Activated CD8-positive, alpha-beta memory T cell treated with anti-CD3 and anti-CD28 coated beads, Interleukin-2, amount 50 U/mL, for 1 hour (primary cell): Measurements from ENCODE around the gene CNOT10.

Source experiments
- DNase-seq: peaks from one replicate; pipeline ENCODE4 v3.0.0-alpha.2; 2020; ENCODE audit errors: extremely low read depth

CNOT10 gene

GRCh38 chr3:32817558-32818228, 132.7 kb downstream of the CNOT10 start, which contains the start of gene TRIM71:
TRIM71 (plus strand) TSS chr3:32817997; CDS start chr3:32818081, 84 bp downstream.
- no peak for DNase-seq

DNA sequence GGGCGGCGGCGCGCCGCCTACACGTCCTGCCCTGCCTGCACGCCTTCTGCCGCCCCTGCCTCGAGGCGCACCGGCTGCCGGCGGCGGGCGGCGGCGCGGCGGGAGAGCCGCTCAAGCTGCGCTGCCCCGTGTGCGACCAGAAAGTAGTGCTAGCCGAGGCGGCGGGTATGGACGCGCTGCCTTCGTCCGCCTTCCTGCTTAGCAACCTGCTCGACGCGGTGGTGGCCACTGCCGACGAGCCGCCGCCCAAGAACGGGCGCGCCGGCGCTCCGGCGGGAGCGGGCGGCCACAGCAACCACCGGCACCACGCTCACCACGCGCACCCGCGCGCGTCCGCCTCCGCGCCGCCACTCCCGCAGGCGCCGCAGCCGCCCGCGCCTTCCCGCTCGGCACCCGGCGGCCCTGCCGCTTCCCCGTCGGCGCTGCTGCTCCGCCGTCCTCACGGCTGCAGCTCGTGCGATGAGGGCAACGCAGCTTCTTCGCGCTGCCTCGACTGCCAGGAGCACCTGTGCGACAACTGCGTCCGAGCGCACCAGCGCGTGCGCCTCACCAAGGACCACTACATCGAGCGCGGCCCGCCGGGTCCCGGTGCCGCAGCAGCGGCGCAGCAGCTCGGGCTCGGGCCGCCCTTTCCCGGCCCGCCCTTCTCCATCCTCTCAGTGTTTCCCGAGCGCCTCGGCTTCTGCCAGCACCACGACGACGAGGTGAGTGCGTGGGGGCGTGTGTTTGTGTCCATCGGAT, 133.4 kb downstream of the CNOT10 start:
- DNase-seq: no peak

GRCh38 chr3:32818970-32819511, 134.1 kb downstream of the CNOT10 start:
- no peak for DNase-seq

- no peak for DNase-seq
These were observed 134.8 kb downstream of the CNOT10 start for GRCh38 chr3:32819551-32820348.

DNA sequence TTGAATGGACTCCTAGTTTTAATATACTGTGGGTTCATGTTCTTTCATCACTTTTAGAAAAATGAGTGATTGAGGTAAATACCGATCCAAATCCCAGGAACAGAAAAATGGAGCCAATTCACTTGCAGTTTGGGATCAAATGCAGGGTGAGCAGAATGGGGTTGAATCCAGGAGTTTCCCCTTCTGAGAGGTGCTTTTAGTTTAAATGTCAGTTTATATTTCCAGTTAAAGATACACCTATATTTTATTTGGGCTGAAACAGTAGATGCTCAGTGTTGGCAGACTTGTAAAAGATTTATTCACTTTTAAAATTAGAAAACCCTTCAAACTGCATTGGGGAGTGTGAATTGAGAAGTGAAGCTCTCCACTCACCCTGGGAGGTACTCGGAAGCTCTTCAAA, 135.4 kb downstream of the CNOT10 start:
- DNase-seq: no peak

DNA sequence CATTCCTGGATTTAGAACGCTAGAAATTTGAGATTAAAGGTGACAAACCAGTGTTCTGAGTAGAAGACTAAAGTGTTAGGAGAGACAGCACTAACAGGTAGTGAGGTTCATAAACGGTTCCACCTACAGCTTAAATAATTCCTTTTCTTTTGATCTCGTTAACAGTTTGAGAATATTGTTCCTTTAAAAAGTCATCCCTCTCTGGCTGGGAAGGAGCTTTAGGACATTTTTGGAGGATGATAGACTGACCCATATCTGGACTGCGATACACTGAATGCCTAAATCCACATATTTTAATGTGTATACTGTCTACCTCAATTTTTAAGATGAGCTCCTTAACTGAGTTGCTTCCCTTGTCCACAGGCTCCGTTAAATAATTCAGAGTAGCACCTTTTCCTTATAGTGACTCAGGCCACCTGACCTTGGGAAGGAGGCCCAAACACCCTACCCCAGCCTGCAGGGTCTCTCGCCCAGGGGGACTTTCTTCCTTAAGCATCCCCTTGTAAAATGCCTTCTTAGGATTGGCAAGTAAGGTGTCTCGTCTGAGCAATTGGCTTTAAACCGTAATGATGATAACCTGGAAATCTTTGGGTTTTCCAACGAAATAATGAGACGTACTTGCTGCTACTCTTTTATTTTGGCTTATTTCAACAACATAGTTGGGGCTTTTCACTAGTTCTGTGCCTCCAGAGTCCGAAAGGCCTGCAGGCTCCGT, 136.1 kb downstream of the CNOT10 start:
- DNase-seq: no peak

DNA sequence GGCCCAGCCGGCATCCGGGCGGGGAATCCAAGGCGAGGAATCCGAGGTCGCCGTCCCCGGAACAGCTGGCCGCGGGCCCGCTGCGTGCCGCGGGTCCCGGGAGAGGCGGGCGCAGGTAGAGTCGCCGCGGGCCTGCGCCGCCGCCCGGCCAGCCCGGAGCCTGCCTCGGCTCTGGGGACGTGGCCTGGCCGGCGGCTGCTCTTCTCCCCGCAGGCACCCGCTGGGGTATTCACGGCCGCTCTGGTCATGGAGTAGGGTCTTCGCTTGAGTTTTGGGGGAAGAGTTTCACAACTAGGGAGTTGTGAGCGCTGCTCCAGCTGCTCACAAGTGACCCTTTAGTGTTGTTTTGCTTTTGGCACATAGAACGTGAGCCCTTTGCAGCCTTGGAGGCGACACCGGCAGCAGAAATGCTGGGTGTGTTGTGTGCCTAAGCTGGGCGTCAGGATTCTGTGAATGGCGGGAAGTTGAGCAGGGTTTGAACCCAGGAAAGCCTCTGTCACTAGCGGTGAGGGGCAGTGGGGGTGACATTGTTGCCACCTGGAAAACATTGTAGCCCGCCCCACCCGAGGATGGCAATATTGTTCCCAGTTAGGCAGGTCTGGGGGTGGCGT, 136.8 kb downstream of the CNOT10 start:
- no peak for DNase-seq

DNA sequence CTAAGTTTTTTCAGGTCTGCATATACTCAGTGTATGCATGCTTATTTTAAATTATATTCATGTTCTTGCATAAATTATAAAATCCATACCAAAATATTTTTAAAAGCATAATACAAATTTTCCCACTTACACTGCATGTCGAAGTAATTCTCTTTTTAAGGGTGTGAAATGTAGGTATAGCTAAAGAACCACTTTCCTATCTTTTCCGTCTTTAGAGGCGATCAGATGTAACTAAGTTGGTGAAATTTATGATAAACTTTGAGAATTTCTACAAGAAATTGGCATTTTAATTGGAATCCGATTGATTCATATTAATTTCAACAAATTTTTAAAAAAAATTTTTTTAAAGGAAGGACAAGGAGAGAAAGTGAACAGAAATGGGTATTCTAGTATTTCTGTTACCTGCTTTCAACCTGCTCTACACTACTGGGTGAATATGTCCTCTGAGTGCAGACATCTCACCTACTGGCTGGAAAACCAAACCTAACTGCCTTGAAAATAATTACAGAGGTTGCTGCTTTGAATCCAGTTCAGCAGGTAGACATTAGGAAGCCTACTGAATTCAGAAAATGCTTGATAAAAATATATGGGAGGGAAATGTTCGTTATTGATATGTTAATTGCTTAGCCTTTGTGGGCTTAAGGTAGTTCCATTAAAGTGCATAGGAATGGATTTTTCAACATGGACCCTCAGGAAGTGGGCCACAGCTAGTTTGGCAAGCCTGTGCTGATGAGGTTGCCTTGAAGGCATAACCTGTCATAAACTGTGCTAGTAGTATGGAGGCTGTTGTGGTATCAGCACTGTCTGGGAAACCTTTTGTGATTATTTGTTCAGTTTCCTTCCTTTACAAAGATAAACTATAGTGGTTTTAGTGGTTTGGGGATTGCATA, 137.9 kb downstream of the CNOT10 start:
- DNase-seq: no peak
